SU-DHL-6 (cell line): ENCODE results near the gene PKDREJ.

Experiments
- EZH2phosphoT487 ChIP-seq: fragments of 200-600 bp; sonication (generic), shearing (Covaris generic); conservative IDR thresholded peaks from 2 replicates; pipeline ENCODE4 v1.6.1; 2018; ENCODE audit warnings: mild to moderate bottlenecking, antibody characterized with exemption, low read length, moderate library complexity, mixed read lengths
- TF ChIP-seq, protein P1 (sequence below): fragments of 200-600 bp; sonication (generic); IDR thresholded peaks from one replicate; pipeline ENCODE4 v1.5.1; 2017; ENCODE audit warnings: antibody characterized with exemption, mild to moderate bottlenecking, low read length, moderate library complexity; ENCODE audit not compliant: insufficient read depth, poor library complexity, severe bottlenecking

DNA sequence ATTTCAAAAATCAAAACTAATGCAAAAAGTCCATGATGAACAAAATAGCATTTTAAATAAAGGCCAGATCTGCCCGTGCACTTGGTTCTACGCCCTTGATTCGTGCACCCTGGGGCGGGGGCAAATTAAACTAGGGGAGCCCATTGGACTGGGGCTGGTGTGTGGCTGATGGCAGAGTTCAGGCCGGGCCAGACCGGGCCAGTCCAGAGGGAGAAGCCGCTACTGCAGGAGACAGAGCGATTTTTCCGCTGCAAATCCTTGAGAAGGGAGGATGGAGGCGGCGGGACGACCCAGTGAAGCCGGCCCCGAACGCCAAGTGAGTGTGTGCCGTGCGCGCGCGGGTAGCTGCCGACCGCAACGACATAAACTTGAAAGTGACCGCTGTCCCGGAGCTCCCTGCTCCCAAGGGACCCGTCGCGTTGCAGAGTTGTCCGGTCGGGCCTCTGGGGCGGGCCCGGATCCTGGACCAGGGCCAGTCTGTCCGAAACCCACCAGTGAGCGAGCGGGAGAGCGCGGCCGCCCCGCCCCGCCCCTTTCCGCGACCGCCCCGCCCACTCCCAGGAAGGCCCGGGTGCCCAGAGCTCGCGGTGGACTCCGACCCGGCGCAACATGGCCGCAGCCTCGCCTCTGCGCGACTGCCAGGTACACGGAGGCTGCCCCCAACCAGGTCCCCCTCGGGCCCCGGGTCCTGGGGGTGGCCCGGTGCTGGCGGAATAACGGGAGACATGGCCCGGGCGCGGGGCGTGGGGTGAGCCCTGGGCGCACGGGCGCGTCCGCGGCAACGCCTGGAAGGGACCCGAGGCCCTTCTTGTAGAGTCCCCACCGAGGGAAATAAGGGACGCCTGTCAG lies 4.5 kb upstream of the PKDREJ start, which contains the start of gene TTC38:
- TF ChIP-seq, protein P1, sequence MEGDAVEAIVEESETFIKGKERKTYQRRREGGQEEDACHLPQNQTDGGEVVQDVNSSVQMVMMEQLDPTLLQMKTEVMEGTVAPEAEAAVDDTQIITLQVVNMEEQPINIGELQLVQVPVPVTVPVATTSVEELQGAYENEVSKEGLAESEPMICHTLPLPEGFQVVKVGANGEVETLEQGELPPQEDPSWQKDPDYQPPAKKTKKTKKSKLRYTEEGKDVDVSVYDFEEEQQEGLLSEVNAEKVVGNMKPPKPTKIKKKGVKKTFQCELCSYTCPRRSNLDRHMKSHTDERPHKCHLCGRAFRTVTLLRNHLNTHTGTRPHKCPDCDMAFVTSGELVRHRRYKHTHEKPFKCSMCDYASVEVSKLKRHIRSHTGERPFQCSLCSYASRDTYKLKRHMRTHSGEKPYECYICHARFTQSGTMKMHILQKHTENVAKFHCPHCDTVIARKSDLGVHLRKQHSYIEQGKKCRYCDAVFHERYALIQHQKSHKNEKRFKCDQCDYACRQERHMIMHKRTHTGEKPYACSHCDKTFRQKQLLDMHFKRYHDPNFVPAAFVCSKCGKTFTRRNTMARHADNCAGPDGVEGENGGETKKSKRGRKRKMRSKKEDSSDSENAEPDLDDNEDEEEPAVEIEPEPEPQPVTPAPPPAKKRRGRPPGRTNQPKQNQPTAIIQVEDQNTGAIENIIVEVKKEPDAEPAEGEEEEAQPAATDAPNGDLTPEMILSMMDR, result no peak
- no peak for TF ChIP-seq EZH2phosphoT487
